Mesenchymal stem cell (in vitro differentiated cells and primary cell): Measurements from ENCODE around the gene NTRK1.

Experiments
- DNase-seq: peaks from one replicate; pipeline ENCODE4 v3.0.0-alpha.2; 2013
- H2AFZ ChIP-seq: one replicate; pipeline ENCODE4 v1.6.1; 2013; ENCODE audit warnings: low read depth, mild to moderate bottlenecking, control low read depth, inconsistent platforms, low read length, moderate library complexity
- H2AK5ac ChIP-seq: 2 replicates; pipeline ENCODE4 v1.6.1; 2013; ENCODE audit warnings: low read length, moderate library complexity, mild to moderate bottlenecking, inconsistent platforms; ENCODE audit not compliant: severe bottlenecking
- H2BK120ac ChIP-seq: one replicate; pipeline ENCODE4 v1.6.1; 2013; ENCODE audit warnings: low read depth, mild to moderate bottlenecking, inconsistent platforms, low read length, moderate library complexity
- H2BK12ac ChIP-seq, 2 experiments: one replicate each; pipeline ENCODE4 v1.6.1; 2013; ENCODE audit warnings: inconsistent platforms in 2 of 2, low read length in 2 of 2, mild to moderate bottlenecking in 2 of 2, moderate library complexity in 2 of 2, control low read depth in 1 of 2
- H2BK15ac ChIP-seq: one replicate; pipeline ENCODE4 v1.6.1; 2013; ENCODE audit warnings: mild to moderate bottlenecking, low read depth, inconsistent platforms; ENCODE audit not compliant: poor library complexity, severe bottlenecking
- H2BK5ac ChIP-seq: 2 replicates; pipeline ENCODE4 v1.6.1; 2013; ENCODE audit warnings: low read depth, mild to moderate bottlenecking, low read length, control low read depth, inconsistent platforms; ENCODE audit not compliant: poor library complexity, severe bottlenecking
- H3K14ac ChIP-seq, 2 experiments: one replicate each; pipeline ENCODE4 v1.6.1; 2013; ENCODE audit warnings: inconsistent platforms in 2 of 2, low read length in 2 of 2, control low read depth in 1 of 2, mild to moderate bottlenecking in 1 of 2, moderate library complexity in 1 of 2
- H3K18ac ChIP-seq, 2 experiments: one replicate each; pipeline ENCODE4 v1.6.1; 2013; ENCODE audit warnings: inconsistent platforms in 2 of 2, low read length in 2 of 2, control low read depth in 1 of 2, low read depth in 1 of 2, mild to moderate bottlenecking in 1 of 2
- H3K23ac ChIP-seq, 2 experiments: one replicate each; pipeline ENCODE4 v1.6.1; 2013; ENCODE audit warnings: inconsistent platforms in 2 of 2, low read length in 2 of 2, mild to moderate bottlenecking in 2 of 2, moderate library complexity in 2 of 2, control low read depth in 1 of 2
- H3K27ac ChIP-seq: 2 replicates; pipeline ENCODE4 v1.5.1; 2013; ENCODE audit warnings: mild to moderate bottlenecking, moderate library complexity, low read length, control low read depth, inconsistent platforms; ENCODE audit not compliant: poor library complexity, severe bottlenecking
- H3K27me3 ChIP-seq, 2 experiments: 2 replicates each; pipeline versions ENCODE4 v1.6.1 to v1.7.0; 2013; ENCODE audit warnings: low read length in 2 of 2, mild to moderate bottlenecking in 2 of 2, moderate library complexity in 2 of 2, control low read depth in 1 of 2, inconsistent platforms in 1 of 2; ENCODE audit not compliant: control insufficient read depth in 1 of 2, insufficient read depth in 1 of 2
- H3K36me3 ChIP-seq, 2 experiments: 2 replicates each; pipeline versions ENCODE4 v1.6.1 to v1.7.0; 2013; ENCODE audit warnings: low read length in 2 of 2, control low read depth in 1 of 2, inconsistent platforms in 1 of 2, low read depth in 1 of 2, mild to moderate bottlenecking in 1 of 2; ENCODE audit not compliant: insufficient read depth in 2 of 2, control insufficient read depth in 1 of 2
- H3K4ac ChIP-seq, 2 experiments: one replicate each; pipeline ENCODE4 v1.6.1; 2013; ENCODE audit warnings: inconsistent platforms in 2 of 2, low read length in 2 of 2, mild to moderate bottlenecking in 2 of 2, moderate library complexity in 2 of 2, control low read depth in 1 of 2, low read depth in 1 of 2
- H3K4me1 ChIP-seq: 2 replicates; pipeline ENCODE4 v1.6.1; 2013; ENCODE audit warnings: low read depth, low read length, control low read depth; ENCODE audit not compliant: control insufficient read depth, insufficient read depth
- H3K4me2 ChIP-seq: 2 replicates; pipeline ENCODE4 v1.6.1; 2013; ENCODE audit warnings: low read length, mild to moderate bottlenecking, inconsistent platforms; ENCODE audit not compliant: poor library complexity, severe bottlenecking
- H3K4me3 ChIP-seq, 2 experiments: 2 replicates each; pipeline versions ENCODE4 v1.5.1 to v1.7.0; 2013; ENCODE audit warnings: low read length in 2 of 2, mild to moderate bottlenecking in 2 of 2, control low read depth in 1 of 2, low read depth in 1 of 2; ENCODE audit not compliant: insufficient read depth in 1 of 2
- H3K79me1 ChIP-seq: replicated peaks from 2 replicates; pipeline ENCODE4 v1.6.1; 2013; ENCODE audit warnings: mild to moderate bottlenecking, control low read depth, low read length, inconsistent platforms; ENCODE audit not compliant: poor library complexity, severe bottlenecking
- H3K9ac ChIP-seq: 2 replicates; pipeline ENCODE4 v1.7.0; 2013; ENCODE audit warnings: mild to moderate bottlenecking, low read length, moderate library complexity
- H3K9me3 ChIP-seq: 2 replicates; pipeline ENCODE4 v1.7.0; 2013; ENCODE audit warnings: mild to moderate bottlenecking, low read length; ENCODE audit not compliant: control insufficient read depth
- H4K8ac ChIP-seq: one replicate; pipeline ENCODE4 v1.6.1; 2013; ENCODE audit warnings: inconsistent platforms, mild to moderate bottlenecking, low read length, moderate library complexity
- H4K91ac ChIP-seq: one replicate; pipeline ENCODE4 v1.6.1; 2013; ENCODE audit warnings: mild to moderate bottlenecking, low read length, inconsistent platforms
- WGBS: methylation state at CpG from one replicate; pipeline ENCODE4 v1.1.7; 2013; ENCODE audit warnings: mixed read lengths; 5-methylcytosine and 5-hydroxymethylcytosine counted together

The NTRK1 gene

GRCh38 chr1:156854634-156855033 lies 6.0 kb upstream of the NTRK1 start:
- H3K4ac ChIP-seq, result no peak overlapping the region
- no peak overlapping the region for H2BK120ac ChIP-seq
- no peak overlapping the region for H3K27ac ChIP-seq
- no peak overlapping the region for H3K4me2 ChIP-seq
- no peak overlapping the region for H2BK15ac ChIP-seq
- H3K18ac ChIP-seq, result no peak overlapping the region
- H4K91ac ChIP-seq, result no peak overlapping the region
- no peak overlapping the region for H2AK5ac ChIP-seq
- H3K9ac ChIP-seq, result no peak overlapping the region
- WGBS, result 58% methylated on average over 3 of the region's 3 CpGs
- no peak overlapping the region for H3K23ac ChIP-seq
- H3K79me1 ChIP-seq, result no peaks in the 10 kb centered on the region
- no peak for DNase-seq
- H2BK12ac ChIP-seq, result no peak overlapping the region
- H3K27me3 ChIP-seq, result peaks cover 61 to 63% of the 10 kb centered on the region in 2 experiments
- H3K14ac ChIP-seq, result no peak overlapping the region
- H4K8ac ChIP-seq, result no peak overlapping the region
- H2BK5ac ChIP-seq, result no peak overlapping the region
- H2AFZ ChIP-seq, result no peak overlapping the region
- no peak overlapping the region for H3K4me3 ChIP-seq
- H3K36me3 ChIP-seq, result peaks cover 0 to 9% of the 10 kb centered on the region in 2 experiments
- H3K4me1 ChIP-seq, result peaks cover 24% of the 10 kb centered on the region
- no peaks in the 10 kb centered on the region for H3K9me3 ChIP-seq

- Histone ChIP-seq H3K9me3 (no peaks in the 10 kb centered on the region), H3K9ac (no peak overlapping the region), H2AFZ (no peak overlapping the region), H3K14ac (no peak overlapping the region), H2BK15ac (no peak overlapping the region), H3K79me1 (no peaks in the 10 kb centered on the region), H3K4me2 (no peak overlapping the region), H2BK120ac (no peak overlapping the region), H3K27me3 (peaks cover 69 to 72% of the 10 kb centered on the region in 2 experiments), H3K36me3 (peaks cover 0 to 9% of the 10 kb centered on the region in 2 experiments), H2BK12ac (no peak overlapping the region), H4K8ac (no peak overlapping the region), H3K4ac (no peak overlapping the region), H3K27ac (no peak overlapping the region), H2AK5ac (no peak overlapping the region), H3K18ac (no peak overlapping the region), H3K4me3 (no peak overlapping the region), H2BK5ac (no peak overlapping the region), H3K4me1 (peaks cover 38% of the 10 kb centered on the region), H3K23ac (no peak overlapping the region), H4K91ac (no peak overlapping the region)
- DNase-seq, result no peak
- WGBS, result 67% methylated on average over 3 of the region's 3 CpGs
Measured at GRCh38 chr1:156856282-156856785, 4.3 kb upstream of the NTRK1 start.

GRCh38 chr1:156857532-156857931 lies 3.1 kb upstream of the NTRK1 start:
- Histone ChIP-seq H2BK5ac (no peak overlapping the region), H3K9me3 (no peaks in the 10 kb centered on the region), H3K27me3 (peaks cover 77 to 79% of the 10 kb centered on the region in 2 experiments), H4K91ac (no peak overlapping the region), H2BK12ac (no peak overlapping the region), H3K79me1 (no peaks in the 10 kb centered on the region), H4K8ac (no peak overlapping the region), H2BK15ac (no peak overlapping the region), H2AFZ (no peak overlapping the region), H3K27ac (no peak overlapping the region), H3K4me1 (peaks cover 29% of the 10 kb centered on the region), H3K9ac (no peak overlapping the region), H2AK5ac (no peak overlapping the region), H3K4me2 (no peak overlapping the region), H2BK120ac (no peak overlapping the region), H3K23ac (no peak overlapping the region), H3K36me3 (peaks cover 0 to 6% of the 10 kb centered on the region in 2 experiments), H3K4ac (no peak overlapping the region), H3K18ac (no peak overlapping the region), H3K4me3 (no peak overlapping the region), H3K14ac (no peak overlapping the region)
- no peak for DNase-seq
- WGBS, result 77% methylated on average over 3 of the region's 3 CpGs

- no peak overlapping the region for H2AK5ac ChIP-seq
- no peaks in the 10 kb centered on the region for H3K79me1 ChIP-seq
- H2BK5ac ChIP-seq, result no peak overlapping the region
- H3K27me3 ChIP-seq, result peaks cover 78 to 83% of the 10 kb centered on the region in 2 experiments
- no peak overlapping the region for H3K27ac ChIP-seq
- H2BK12ac ChIP-seq, result no peak overlapping the region
- peaks cover 26% of the 10 kb centered on the region for H3K4me1 ChIP-seq
- peak overlapping the region; percentile 15 to 57 for H3K23ac ChIP-seq
- DNase-seq, result no peak
- peaks cover 0 to 4% of the 10 kb centered on the region in 2 experiments for H3K36me3 ChIP-seq
- H4K91ac ChIP-seq, result no peak overlapping the region
- H3K9me3 ChIP-seq, result no peaks in the 10 kb centered on the region
- peak overlapping the region; percentile 37 for H2BK15ac ChIP-seq
- no peak overlapping the region for H3K18ac ChIP-seq
- 26% methylated on average over 5 of the region's 5 CpGs for WGBS
- no peak overlapping the region for H4K8ac ChIP-seq
- H2AFZ ChIP-seq, result no peak overlapping the region
- no peak overlapping the region for H3K4me3 ChIP-seq
- peak overlapping the region; percentile 62 for H3K4me2 ChIP-seq
- no peak overlapping the region for H2BK120ac ChIP-seq
- H3K14ac ChIP-seq, result no peak overlapping the region
- no peak overlapping the region for H3K4ac ChIP-seq
- peak overlapping the region; percentile 22 for H3K9ac ChIP-seq
Measured at GRCh38 chr1:156858555-156858956, 2.1 kb upstream of the NTRK1 start.
